SJCRH30 (cell line): ENCODE results near the gene RIMKLA. TPM values are rescaled to one million over a fixed set of nuclear protein-coding genes. Genes with fewer than 3 reads are reported as not detected.
A peak's percentile ranks its signal among the peaks of the same experiment; 100 is the strongest.

Experiments used
- DNase-seq, 2 experiments: peaks; one replicate each; pipeline ENCODE4 v3.0.0-alpha.2; 2015 to 2020
- H3K27ac ChIP-seq: fragments of 250-450 bp; sonication (Bioruptor Pico); 2 replicates; pipeline ENCODE4 v1.5.1; 2020; ENCODE audit warnings: mild to moderate bottlenecking, moderate library complexity
- H3K27me3 ChIP-seq: fragments of 250-450 bp; sonication (Bioruptor Pico); 2 replicates; pipeline ENCODE4 v1.5.1; 2020; ENCODE audit warnings: mild to moderate bottlenecking, moderate library complexity
- H3K36me3 ChIP-seq: fragments of 250-450 bp; sonication (Bioruptor Pico); 2 replicates; pipeline ENCODE4 v1.5.1; 2020; ENCODE audit warnings: mild to moderate bottlenecking, moderate library complexity
- H3K4me1 ChIP-seq: fragments of 250-450 bp; sonication (Bioruptor Pico); 2 replicates; pipeline ENCODE4 v1.5.1; 2020; ENCODE audit warnings: mild to moderate bottlenecking, moderate library complexity
- H3K4me3 ChIP-seq: fragments of 250-450 bp; sonication (Bioruptor Pico); 2 replicates; pipeline ENCODE4 v1.5.1; 2020; ENCODE audit warnings: mild to moderate bottlenecking, moderate library complexity
- H3K9me3 ChIP-seq: fragments of 250-450 bp; sonication (Bioruptor Pico); replicated peaks from 2 replicates; pipeline ENCODE4 v1.5.1; 2020; ENCODE audit warnings: mild to moderate bottlenecking, moderate library complexity
- total RNA-seq: library from RNA; depleted of rRNA; stranded (reverse); fragments of >200 nt; shearing (Covaris generic); gene quantifications from 2 replicates; pipeline ENCODE4 v1.2.3, GENCODE V29; 2014

Gene RIMKLA
- total RNA-seq, 1 experiment from 2014 or later, result 0.02 TPM

GRCh38 chr1:42359466-42359865 is 21.1 kb upstream of the RIMKLA start:
- Histone ChIP-seq H3K4me3 (no peak overlapping the region), H3K4me1 (no peaks in the 10 kb centered on the region), H3K27me3 (no peaks in the 10 kb centered on the region), H3K9me3 (no peaks in the 10 kb centered on the region), H3K27ac (no peak overlapping the region), H3K36me3 (no peaks in the 10 kb centered on the region)
- no peak for DNase-seq

- Histone ChIP-seq H3K27ac (no peak overlapping the region), H3K4me3 (no peak overlapping the region), H3K36me3 (no peaks in the 10 kb centered on the region), H3K27me3 (no peaks in the 10 kb centered on the region), H3K9me3 (no peaks in the 10 kb centered on the region), H3K4me1 (no peaks in the 10 kb centered on the region)
- no peak for DNase-seq
Observed at GRCh38 chr1:42364089-42364488, 16.5 kb upstream of the RIMKLA start.

DNA sequence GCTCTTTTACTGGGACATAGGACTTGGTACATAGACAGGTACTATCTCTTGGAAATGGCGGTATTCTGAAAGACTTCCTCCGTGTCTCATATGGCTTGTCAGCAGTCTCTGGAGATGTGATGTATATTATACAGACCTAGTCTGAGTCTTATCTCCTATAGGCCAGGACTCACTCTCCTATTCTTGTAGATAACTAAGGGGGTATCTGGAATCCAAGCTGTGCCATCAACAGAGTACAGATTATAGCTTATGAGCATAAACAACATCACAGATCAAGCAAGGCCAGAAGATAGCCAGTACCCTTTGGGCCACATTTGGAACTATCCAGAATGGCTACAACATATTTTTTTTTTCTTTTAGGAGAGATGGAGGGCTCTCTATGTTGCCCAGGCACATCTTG is 16.1 kb upstream of the RIMKLA start:
- H3K27me3 ChIP-seq, result no peaks in the 10 kb centered on the region
- H3K36me3 ChIP-seq, result no peaks in the 10 kb centered on the region
- no peak overlapping the region for H3K27ac ChIP-seq
- no peaks in the 10 kb centered on the region for H3K4me1 ChIP-seq
- no peak overlapping the region for H3K4me3 ChIP-seq
- DNase-seq, result no peak
- no peaks in the 10 kb centered on the region for H3K9me3 ChIP-seq

GRCh38 chr1:42365118-42365517 is 15.5 kb upstream of the RIMKLA start:
- no peak for DNase-seq
- Histone ChIP-seq H3K36me3 (no peaks in the 10 kb centered on the region), H3K27ac (no peak overlapping the region)

GRCh38 chr1:42368096-42368795 is 12.3 kb upstream of the RIMKLA start:
- Histone ChIP-seq H3K36me3 (no peaks in the 10 kb centered on the region), H3K4me1 (no peaks in the 10 kb centered on the region)

More at GRCh38 chr1:42365118-42365517, 15.5 kb upstream of the RIMKLA start:
- H3K4me1 ChIP-seq, result no peaks in the 10 kb centered on the region
- H3K27me3 ChIP-seq, result no peaks in the 10 kb centered on the region
- H3K9me3 ChIP-seq, result no peaks in the 10 kb centered on the region
- H3K4me3 ChIP-seq, result no peak overlapping the region

GRCh38 chr1:42369471-42369870 is 11.1 kb upstream of the RIMKLA start:
- Histone ChIP-seq H3K27me3 (no peaks in the 10 kb centered on the region), H3K9me3 (no peaks in the 10 kb centered on the region), H3K4me3 (no peak overlapping the region), H3K36me3 (no peaks in the 10 kb centered on the region), H3K27ac (no peak overlapping the region), H3K4me1 (no peaks in the 10 kb centered on the region)
- DNase-seq, result no peak

More at GRCh38 chr1:42368096-42368795, 12.3 kb upstream of the RIMKLA start:
- no peak overlapping the region for H3K4me3 ChIP-seq
- no peak overlapping the region for H3K27ac ChIP-seq
- no peaks in the 10 kb centered on the region for H3K27me3 ChIP-seq
- H3K9me3 ChIP-seq, result no peaks in the 10 kb centered on the region
- DNase-seq, result no peak

DNA sequence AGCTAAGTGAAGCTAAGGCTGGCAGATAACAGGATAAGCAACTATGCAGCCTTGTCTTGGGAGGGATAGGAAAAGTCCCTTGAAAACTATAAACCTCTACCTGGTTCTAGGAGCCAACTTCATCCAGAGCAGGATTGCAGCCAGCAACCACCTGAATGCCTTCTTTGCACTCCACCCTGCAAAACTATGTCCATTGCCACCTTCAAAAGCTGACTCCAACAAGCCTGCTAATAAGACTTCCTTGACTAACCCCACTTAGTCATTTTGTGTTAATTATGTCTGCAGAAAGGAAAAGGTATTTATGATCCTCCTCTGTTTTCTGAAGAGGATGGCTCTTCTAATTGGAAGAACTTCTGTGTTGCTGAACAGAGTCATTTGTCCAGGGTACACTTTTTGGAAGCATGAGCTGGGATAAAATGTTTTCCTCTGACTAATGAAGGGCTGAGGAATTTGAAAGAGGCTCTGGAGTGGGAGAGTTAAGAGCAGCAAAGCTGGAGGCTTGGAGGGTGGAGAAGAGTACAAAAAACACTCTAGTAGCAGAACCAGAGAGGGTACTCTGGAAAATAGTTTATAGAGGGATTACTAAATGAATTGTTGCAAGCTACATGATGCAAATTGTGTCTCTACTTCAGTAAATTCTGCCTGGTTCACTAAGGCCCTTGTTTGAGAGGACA is 9.6 kb upstream of the RIMKLA start:
- H3K36me3 ChIP-seq, result no peaks in the 10 kb centered on the region
- no peaks in the 10 kb centered on the region for H3K27me3 ChIP-seq
- H3K4me1 ChIP-seq, result no peaks in the 10 kb centered on the region
- no peak for DNase-seq
- H3K27ac ChIP-seq, result no peak overlapping the region
- H3K4me3 ChIP-seq, result no peak overlapping the region
- no peaks in the 10 kb centered on the region for H3K9me3 ChIP-seq

- no peak for DNase-seq
- H3K9me3 ChIP-seq, result no peaks in the 10 kb centered on the region
- no peaks in the 10 kb centered on the region for H3K36me3 ChIP-seq
- no peaks in the 10 kb centered on the region for H3K4me1 ChIP-seq
- H3K4me3 ChIP-seq, result no peak overlapping the region
- no peaks in the 10 kb centered on the region for H3K27me3 ChIP-seq
- H3K27ac ChIP-seq, result no peak overlapping the region
Observed at GRCh38 chr1:42372796-42373195, 7.8 kb upstream of the RIMKLA start.

GRCh38 chr1:42379794-42380585 is 602 bp upstream of the RIMKLA start:
- DNase-seq, result peak; percentile 43 to 57
- H3K27ac ChIP-seq, result no peak overlapping the region
- H3K9me3 ChIP-seq, result no peaks in the 10 kb centered on the region
- H3K4me3 ChIP-seq, result peak overlapping the region; percentile 58
- no peaks in the 10 kb centered on the region; the same call in 1 of the 2 replicates for H3K4me1 ChIP-seq
- no peaks in the 10 kb centered on the region for H3K27me3 ChIP-seq
- H3K36me3 ChIP-seq, result no peaks in the 10 kb centered on the region

GRCh38 chr1:42381280-42381673 is 685 bp downstream of the RIMKLA start:
- no peaks in the 10 kb centered on the region for H3K36me3 ChIP-seq
- H3K4me3 ChIP-seq, result peak overlapping the region; percentile 58; the same call in 1 of the 2 replicates
- no peaks in the 10 kb centered on the region for H3K9me3 ChIP-seq
- no peaks in the 10 kb centered on the region for H3K27me3 ChIP-seq
- no peak overlapping the region for H3K27ac ChIP-seq
- DNase-seq, result no peak
- H3K4me1 ChIP-seq, result no peaks in the 10 kb centered on the region; the same call in 1 of the 2 replicates

DNA sequence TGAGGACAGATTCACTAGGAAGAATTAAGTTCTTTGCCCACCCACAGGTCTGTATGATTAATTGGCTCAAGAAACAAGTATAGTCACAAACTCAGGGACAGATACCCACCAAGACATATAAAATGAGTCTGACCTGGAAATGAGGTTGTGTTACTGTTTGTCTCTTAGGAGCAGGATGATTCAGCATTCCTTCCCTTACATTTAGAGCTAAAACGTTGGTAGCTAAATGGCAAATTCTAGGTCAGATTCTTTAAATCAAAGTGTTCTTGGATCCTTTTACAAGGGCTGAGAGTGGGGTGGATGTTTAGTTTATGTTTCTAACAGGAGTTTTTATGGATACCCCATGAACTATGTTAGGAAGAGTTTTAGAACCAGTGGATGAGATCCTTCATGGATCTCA is 4.7 kb downstream of the RIMKLA start:
- no peaks in the 10 kb centered on the region for H3K27me3 ChIP-seq
- no peak overlapping the region for H3K27ac ChIP-seq

GRCh38 chr1:42386051-42386450 is 5.5 kb downstream of the RIMKLA start:
- Histone ChIP-seq H3K4me3 (no peak overlapping the region), H3K9me3 (no peaks in the 10 kb centered on the region), H3K4me1 (no peaks in the 10 kb centered on the region), H3K27ac (no peak overlapping the region), H3K27me3 (no peaks in the 10 kb centered on the region), H3K36me3 (no peaks in the 10 kb centered on the region)
- DNase-seq, result no peak

More for the DNA sequence above, 4.7 kb downstream of the RIMKLA start:
- DNase-seq, result no peak
- Histone ChIP-seq H3K36me3 (no peaks in the 10 kb centered on the region), H3K4me3 (no peak overlapping the region), H3K9me3 (no peaks in the 10 kb centered on the region), H3K4me1 (no peaks in the 10 kb centered on the region)

DNA sequence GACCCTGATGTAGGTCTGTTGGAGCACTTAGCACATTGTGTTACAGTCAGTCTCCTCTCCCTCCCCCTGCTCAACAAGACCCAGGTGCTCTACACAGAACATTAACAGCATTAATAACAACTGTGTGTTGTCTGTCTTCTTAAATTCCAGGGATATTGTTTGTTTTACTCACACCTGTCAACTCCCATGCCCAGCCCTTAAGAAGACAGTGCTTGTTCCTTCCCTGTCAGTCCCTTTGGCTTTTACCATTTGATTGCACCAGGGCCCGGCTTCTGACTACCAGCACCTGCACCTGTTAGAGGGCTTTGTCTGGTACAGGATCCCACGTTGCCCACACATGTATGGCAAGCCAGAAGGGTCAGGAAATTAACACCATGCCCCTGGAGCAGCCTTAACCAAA is 11.7 kb downstream of the RIMKLA start:
- Histone ChIP-seq H3K9me3 (no peaks in the 10 kb centered on the region), H3K4me1 (no peaks in the 10 kb centered on the region), H3K27me3 (peaks cover 8% of the 10 kb centered on the region; the same call in 1 of the 2 replicates), H3K4me3 (no peak overlapping the region), H3K36me3 (no peaks in the 10 kb centered on the region), H3K27ac (no peak overlapping the region)
- no peak for DNase-seq

GRCh38 chr1:42392967-42393848 is 12.6 kb downstream of the RIMKLA start:
- H3K27ac ChIP-seq, result no peak overlapping the region
- H3K27me3 ChIP-seq, result peaks cover 8% of the 10 kb centered on the region; the same call in 1 of the 2 replicates
- H3K9me3 ChIP-seq, result no peaks in the 10 kb centered on the region
- no peaks in the 10 kb centered on the region for H3K36me3 ChIP-seq
- no peak overlapping the region for H3K4me3 ChIP-seq
- no peaks in the 10 kb centered on the region for H3K4me1 ChIP-seq
- no peak for DNase-seq
